Lower lobe of right lung (tissue), 2 donors: ENCODE measurements around the gene SLIT3. TPM values are rescaled to one million over a fixed set of nuclear protein-coding genes. Genes with fewer than 3 reads are reported as not detected.

ENCODE experiments used
- ATAC-seq, 2 donors: fragments of 200-7000 bp; cut with Tn5 transposase; one replicate each; pipeline ENCODE4 v1.9.1; 2020 to 2022; ENCODE audit warnings: mild to moderate bottlenecking in 2 of 2, moderate library complexity in 2 of 2
- DNase-seq: peaks from one replicate; pipeline ENCODE4 v3.0.0-alpha.2; 2020
- H3K27ac ChIP-seq: fragments of 200-600 bp; one replicate; pipeline ENCODE4 v1.8.0; 2022
- H3K27me3 ChIP-seq: fragments of 200-600 bp; one replicate; pipeline ENCODE4 v1.8.0; 2022; ENCODE audit warnings: low read depth
- H3K36me3 ChIP-seq: fragments of 200-600 bp; one replicate; pipeline ENCODE4 v1.8.0; 2022; ENCODE audit warnings: mild to moderate bottlenecking
- H3K4me1 ChIP-seq: fragments of 200-600 bp; one replicate; pipeline ENCODE4 v1.8.0; 2022
- H3K4me3 ChIP-seq: fragments of 200-600 bp; one replicate; pipeline ENCODE4 v1.8.0; 2022; ENCODE audit warnings: mild to moderate bottlenecking
- H3K9me3 ChIP-seq: fragments of 200-600 bp; one replicate; pipeline ENCODE4 v1.8.0; 2022
- intact Hi-C: fragments of 100-400 bp; cut with DNase I; formaldehyde crosslinking; loops from one replicate; pipeline ENCODE4 v1.11.0; 2022
- total RNA-seq: library from RNA; stranded (reverse); fragmentation: NEBNext Ultra II Directional; extraction: Animal tissue kit (Norgen Biotek cat#: 25700); gene quantifications from one replicate; pipeline ENCODE4 v1.2.1, GENCODE V29; 2021
- TF ChIP-seq, protein P1 (sequence below): fragments of 200-600 bp; IDR thresholded peaks from one replicate; pipeline ENCODE4 v1.8.0; 2022; ENCODE audit warnings: antibody characterized with exemption, mild to moderate bottlenecking
- donor health status: DM: no; HTN: yes; CAD: no; lungs with severe emphysema.

SLIT3 gene
- total RNA-seq, 1 donor from 2014 or later = 48.6 TPM

DNA sequence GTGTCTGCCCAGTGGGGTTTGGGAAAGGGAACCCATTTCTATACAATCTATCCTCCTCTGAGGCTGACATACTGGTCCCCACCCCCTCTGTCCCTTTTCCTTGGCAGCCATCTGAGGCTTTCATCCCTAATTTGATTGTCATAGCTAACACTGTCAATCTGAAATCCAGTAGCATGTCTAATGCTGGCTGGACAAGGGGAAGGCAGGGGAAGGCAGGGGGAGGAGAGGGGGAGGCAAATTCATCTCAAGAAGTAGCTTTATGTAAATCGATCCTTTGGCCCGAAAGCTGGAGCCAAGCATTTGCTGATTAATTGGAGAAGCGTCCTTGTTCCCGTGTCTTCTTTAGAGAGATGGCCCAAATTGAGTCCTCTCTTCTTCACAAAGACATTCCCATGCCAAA, 407.7 kb downstream of the SLIT3 start:
- DNase-seq (no peak), ATAC-seq (no peak)
- H3K36me3 ChIP-seq = no peaks in the 10 kb centered on the region

DNA sequence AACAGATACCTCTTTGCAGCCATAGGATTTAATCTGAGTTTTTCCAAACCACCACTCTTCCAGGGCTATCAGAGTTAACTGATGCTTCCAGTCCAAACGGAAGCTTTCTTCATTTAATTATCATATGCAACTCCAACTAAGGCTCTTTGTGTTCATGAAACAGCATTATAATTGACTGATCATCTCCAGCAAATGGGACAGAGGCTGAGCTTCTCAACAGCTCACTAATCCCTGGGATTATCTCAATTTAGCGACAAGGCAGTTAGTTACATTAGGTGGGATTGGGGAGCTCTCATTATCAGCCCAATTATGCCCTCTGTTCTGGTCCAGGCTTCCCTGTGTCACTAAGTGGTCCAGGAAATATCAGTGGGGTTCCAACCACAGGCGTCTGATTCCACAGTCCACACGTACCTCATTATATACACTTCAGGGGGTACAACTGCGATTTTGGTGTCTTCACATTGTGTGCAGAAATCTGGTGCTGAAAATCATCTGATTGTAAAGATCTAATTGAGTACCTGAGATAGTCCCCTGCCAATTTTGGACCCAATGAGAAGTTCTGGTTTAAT, 408.2 kb downstream of the SLIT3 start:
- Histone ChIP-seq H3K36me3 (no peaks in the 10 kb centered on the region), H3K27ac (no peak overlapping the region), H3K4me3 (no peak overlapping the region), H3K4me1 (no peaks in the 10 kb centered on the region), H3K9me3 (no peaks in the 10 kb centered on the region), H3K27me3 (no peaks in the 10 kb centered on the region)
- TF ChIP-seq, protein P1, sequence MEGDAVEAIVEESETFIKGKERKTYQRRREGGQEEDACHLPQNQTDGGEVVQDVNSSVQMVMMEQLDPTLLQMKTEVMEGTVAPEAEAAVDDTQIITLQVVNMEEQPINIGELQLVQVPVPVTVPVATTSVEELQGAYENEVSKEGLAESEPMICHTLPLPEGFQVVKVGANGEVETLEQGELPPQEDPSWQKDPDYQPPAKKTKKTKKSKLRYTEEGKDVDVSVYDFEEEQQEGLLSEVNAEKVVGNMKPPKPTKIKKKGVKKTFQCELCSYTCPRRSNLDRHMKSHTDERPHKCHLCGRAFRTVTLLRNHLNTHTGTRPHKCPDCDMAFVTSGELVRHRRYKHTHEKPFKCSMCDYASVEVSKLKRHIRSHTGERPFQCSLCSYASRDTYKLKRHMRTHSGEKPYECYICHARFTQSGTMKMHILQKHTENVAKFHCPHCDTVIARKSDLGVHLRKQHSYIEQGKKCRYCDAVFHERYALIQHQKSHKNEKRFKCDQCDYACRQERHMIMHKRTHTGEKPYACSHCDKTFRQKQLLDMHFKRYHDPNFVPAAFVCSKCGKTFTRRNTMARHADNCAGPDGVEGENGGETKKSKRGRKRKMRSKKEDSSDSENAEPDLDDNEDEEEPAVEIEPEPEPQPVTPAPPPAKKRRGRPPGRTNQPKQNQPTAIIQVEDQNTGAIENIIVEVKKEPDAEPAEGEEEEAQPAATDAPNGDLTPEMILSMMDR = no peak
- intact Hi-C loops = no loop called here
- DNase-seq (no peak), ATAC-seq (no peak)

More for the DNA sequence above, 407.7 kb downstream of the SLIT3 start:
- Histone ChIP-seq H3K27ac (no peak overlapping the region), H3K4me1 (no peaks in the 10 kb centered on the region), H3K4me3 (no peak overlapping the region), H3K27me3 (no peaks in the 10 kb centered on the region), H3K9me3 (no peaks in the 10 kb centered on the region)
- TF ChIP-seq, protein P1 = no peak
- intact Hi-C loops = no loop called here

DNA sequence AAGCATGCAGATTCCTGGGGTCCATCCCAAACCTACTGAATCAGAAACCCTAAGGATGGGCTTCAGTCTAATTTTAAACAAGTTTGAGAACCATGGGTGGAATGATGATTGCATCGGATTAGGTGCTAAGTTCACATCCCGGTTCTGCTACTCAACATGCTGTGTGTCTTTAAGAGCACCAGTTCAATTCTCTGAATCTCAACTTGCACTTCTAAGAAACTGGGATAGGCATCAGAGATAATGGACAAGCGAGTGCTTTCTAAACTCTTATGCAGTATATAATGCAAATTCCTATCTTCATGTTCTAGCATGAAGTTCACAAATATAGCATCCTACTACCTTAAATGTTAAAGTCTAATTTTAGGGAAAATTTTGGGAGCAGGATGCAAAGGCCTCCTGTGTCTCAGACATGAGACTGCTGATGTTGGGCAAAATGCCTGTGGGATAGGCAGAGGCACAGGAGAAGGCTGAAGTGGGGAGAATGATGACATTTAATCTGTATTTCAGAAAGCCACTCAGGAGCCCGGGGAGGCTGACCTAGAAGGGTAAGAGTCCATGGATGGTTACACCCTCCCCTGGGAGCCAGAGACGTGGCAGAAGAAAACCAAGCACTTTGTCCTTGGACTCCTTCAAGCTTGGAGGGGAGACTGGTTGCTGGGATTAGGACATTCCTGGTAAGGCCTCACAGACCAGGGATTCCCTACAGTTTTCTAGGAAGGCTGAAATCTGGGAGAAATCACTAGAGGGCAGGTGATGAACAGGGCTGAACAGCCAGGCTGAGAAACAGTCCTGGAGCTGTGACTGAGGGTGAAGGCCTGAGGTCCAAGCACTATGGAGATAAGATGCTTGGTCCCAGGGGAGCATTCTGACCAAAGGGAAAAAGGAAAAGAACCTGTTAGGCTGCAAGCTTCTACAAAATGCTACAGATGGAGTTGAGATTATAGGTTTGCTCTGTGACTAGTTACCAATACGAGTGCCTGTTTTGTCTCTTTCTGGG, 409.8 kb downstream of the SLIT3 start:
- Histone ChIP-seq H3K9me3 (no peaks in the 10 kb centered on the region), H3K4me3 (no peak overlapping the region), H3K27ac (no peak overlapping the region), H3K27me3 (peaks cover 5% of the 10 kb centered on the region), H3K36me3 (no peaks in the 10 kb centered on the region), H3K4me1 (no peaks in the 10 kb centered on the region)
- TF ChIP-seq, protein P1 = no peak
- DNase-seq = no peak
- ATAC-seq = no peak
- intact Hi-C loops = no loop called here

DNA sequence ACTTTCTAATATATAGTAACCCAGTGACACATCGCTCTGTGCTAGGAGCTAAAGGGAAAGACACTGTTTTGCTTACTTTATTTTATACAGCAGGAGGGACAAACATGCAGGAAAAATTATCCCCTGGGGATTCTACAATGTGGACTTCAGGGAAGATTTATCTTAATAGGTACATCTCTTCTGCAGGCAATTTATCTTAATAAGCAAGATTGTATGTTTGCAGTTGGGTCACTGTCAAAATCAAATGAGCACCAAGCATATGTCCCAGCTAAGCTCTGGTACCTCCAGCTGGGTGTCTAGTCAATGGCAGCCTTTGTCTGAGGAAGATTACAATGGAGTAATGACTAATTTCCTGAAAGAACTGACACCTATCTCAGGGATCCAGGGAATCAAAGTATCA, 411.9 kb downstream of the SLIT3 start:
- Histone ChIP-seq H3K4me1 (no peaks in the 10 kb centered on the region), H3K36me3 (no peaks in the 10 kb centered on the region), H3K9me3 (no peaks in the 10 kb centered on the region), H3K4me3 (no peak overlapping the region), H3K27me3 (peaks cover 5% of the 10 kb centered on the region), H3K27ac (no peak overlapping the region)
- intact Hi-C loops = no loop called here
- ATAC-seq (no peak), DNase-seq (no peak)
- TF ChIP-seq, protein P1 = no peak

DNA sequence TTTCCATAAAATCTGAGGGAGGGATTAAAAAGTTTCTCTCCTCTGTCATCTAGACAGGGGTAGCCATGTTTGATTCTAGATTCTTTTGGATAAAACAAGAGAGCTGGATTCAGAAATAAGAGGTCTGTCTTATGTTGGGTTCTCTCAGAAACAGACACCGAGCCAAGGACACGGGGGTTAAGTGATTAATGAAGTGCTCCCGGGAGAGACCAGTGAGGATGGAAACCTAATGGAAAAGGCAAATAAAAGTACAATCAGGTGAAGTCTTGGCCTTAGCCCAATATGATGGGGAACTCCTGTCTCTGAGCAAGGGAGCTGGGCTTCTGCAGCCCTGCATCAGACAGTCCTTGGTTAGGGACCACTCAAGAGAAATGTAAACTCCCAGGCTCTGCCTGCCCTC, 413.0 kb downstream of the SLIT3 start:
- Histone ChIP-seq H3K36me3 (no peaks in the 10 kb centered on the region), H3K4me3 (no peak overlapping the region), H3K4me1 (no peaks in the 10 kb centered on the region), H3K27me3 (peaks cover 5% of the 10 kb centered on the region), H3K27ac (no peak overlapping the region), H3K9me3 (no peaks in the 10 kb centered on the region)
- TF ChIP-seq, protein P1 = no peak
- DNase-seq (no peak), ATAC-seq (no peak)
- intact Hi-C loops = no loop called here
